HG03521 (cell line): ENCODE measurements around the gene NUCB2.
"Not testable (repeated sequence)": the region's sequence is repeated elsewhere in the genome, so short reads cannot be mapped to it uniquely, and the experiment has no call there.

Source experiments
- ATAC-seq: cut with Tn5 transposase; IDR thresholded peaks from one replicate; pipeline ENCODE4 v1.9.1; 2021; ENCODE audit warnings: mild to moderate bottlenecking, moderate library complexity; ENCODE audit not compliant: unreplicated experiment

NUCB2 gene

GRCh38 chr11:17268500-17268899, 8.0 kb upstream of the NUCB2 start:
- not testable (repeated sequence) for ATAC-seq

- no peak for ATAC-seq
These were observed 7.6 kb upstream of the NUCB2 start for GRCh38 chr11:17268902-17269301.

GRCh38 chr11:17272801-17273200, 3.7 kb upstream of the NUCB2 start:
- no peak for ATAC-seq

GRCh38 chr11:17273211-17273610, 3.3 kb upstream of the NUCB2 start:
- ATAC-seq: no peak

GRCh38 chr11:17273668-17274282, 2.8 kb upstream of the NUCB2 start:
- no peak for ATAC-seq

- ATAC-seq: no peak
These were observed 921 bp upstream of the NUCB2 start for GRCh38 chr11:17275400-17276235.

- ATAC-seq: peak; percentile 4
These were observed 565 bp downstream of the NUCB2 start for GRCh38 chr11:17277024-17277584.

- no peak for ATAC-seq
These were observed 4.1 kb downstream of the NUCB2 start for GRCh38 chr11:17280494-17281127.

GRCh38 chr11:17286332-17286731, 9.8 kb downstream of the NUCB2 start:
- no peak for ATAC-seq

- ATAC-seq: no peak
These were observed 10.5 kb downstream of the NUCB2 start for GRCh38 chr11:17287058-17287457.

- ATAC-seq: no peak
These were observed 15.2 kb downstream of the NUCB2 start for GRCh38 chr11:17291710-17292109.

- no peak for ATAC-seq
These were observed 16.8 kb downstream of the NUCB2 start for GRCh38 chr11:17293311-17293710.

- no peak for ATAC-seq
These were observed 17.5 kb downstream of the NUCB2 start for GRCh38 chr11:17294033-17294432.

GRCh38 chr11:17296852-17297559, 20.5 kb downstream of the NUCB2 start:
- ATAC-seq: no peak

- peak; percentile 62 for ATAC-seq
These were observed 21.8 kb downstream of the NUCB2 start for GRCh38 chr11:17298302-17298701.

GRCh38 chr11:17300372-17300771, 23.8 kb downstream of the NUCB2 start:
- ATAC-seq: no peak

- ATAC-seq: no peak
These were observed 37.1 kb downstream of the NUCB2 start for GRCh38 chr11:17313349-17314231.

GRCh38 chr11:17314232-17314547, 37.7 kb downstream of the NUCB2 start:
- no peak for ATAC-seq

GRCh38 chr11:17314904-17315426, 38.4 kb downstream of the NUCB2 start:
- ATAC-seq: no peak
